ENCODE results near the gene INA. TPM values are rescaled to one million over a fixed set of nuclear protein-coding genes. Genes with fewer than 3 reads are reported as not detected.

INA gene
- total RNA-seq, 1 donor from 2014 or later: not detected

DNA sequence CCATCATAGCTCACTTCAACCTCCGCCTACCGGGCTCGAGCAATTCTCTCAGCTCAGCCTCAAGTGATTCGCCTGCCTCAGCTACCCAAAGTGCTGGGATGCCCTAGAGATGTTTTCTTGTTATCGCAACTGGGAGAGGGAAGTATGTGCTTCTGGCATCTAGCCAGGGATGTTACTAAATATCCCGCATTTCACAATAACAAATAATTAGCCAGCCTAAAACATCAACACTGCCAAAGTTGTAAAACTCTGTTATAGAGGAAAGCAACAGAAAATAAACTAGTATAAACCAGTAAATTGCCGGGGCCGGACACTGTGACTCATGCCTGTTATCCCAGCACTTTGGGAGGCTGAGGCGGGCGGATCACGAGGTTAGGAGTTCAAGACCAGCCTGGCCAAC, 7.2 kb downstream of the INA start:
- Histone ChIP-seq H3K9me3 (ENCODE audit: control insufficient read depth in 3 of 3, low read length in 3 of 3) (no peaks in the 10 kb centered on the region), H3K36me3 (ENCODE audit: control insufficient read depth in 3 of 3, insufficient read depth in 3 of 3, low read length in 3 of 3) (no peaks in the 10 kb centered on the region), H3K27me3 (ENCODE audit: control insufficient read depth in 3 of 3, insufficient read depth in 3 of 3, low read length in 3 of 3) (peaks cover 17 to 35% (median 33%) of the 10 kb centered on the region in 3 donors), H3K4me1 (ENCODE audit: control insufficient read depth in 3 of 3, insufficient read depth in 3 of 3, low read length in 3 of 3) (no peaks in the 10 kb centered on the region), H3K27ac (ENCODE audit: low read depth, low read length) (no peak overlapping the region), H3K9ac (ENCODE audit: low read depth in 1 of 3, low read length in 3 of 3) (no peak overlapping the region), H3K4me3 (ENCODE audit: low read length in 3 of 3) (no peak overlapping the region)

DNA sequence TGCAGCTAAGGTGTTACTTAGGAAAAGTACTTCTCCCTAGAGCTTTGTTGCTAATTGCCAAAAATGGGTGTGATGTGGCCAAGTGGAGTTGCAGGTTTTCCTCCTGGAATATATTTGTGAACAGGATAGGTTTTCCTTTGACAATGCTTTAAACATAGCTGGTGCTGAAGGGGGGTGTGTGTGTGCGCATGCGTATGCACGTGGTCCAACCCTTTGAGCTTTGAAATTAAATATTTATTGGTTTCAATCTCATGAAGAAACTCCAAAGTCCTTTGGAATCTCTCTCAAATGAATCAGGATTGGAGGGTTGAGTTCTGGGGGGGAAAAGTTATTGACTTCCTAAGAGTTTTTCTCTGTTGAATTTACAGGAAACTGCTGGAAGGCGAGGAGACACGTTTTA, 11.1 kb downstream of the INA start:
- Histone ChIP-seq H3K4me1 (ENCODE audit: control insufficient read depth in 3 of 3, insufficient read depth in 3 of 3, low read length in 3 of 3) (no peaks in the 10 kb centered on the region), H3K9me3 (ENCODE audit: control insufficient read depth in 3 of 3, low read length in 3 of 3) (no peaks in the 10 kb centered on the region), H3K27ac (ENCODE audit: low read depth, low read length) (no peak overlapping the region), H3K27me3 (ENCODE audit: control insufficient read depth in 3 of 3, insufficient read depth in 3 of 3, low read length in 3 of 3) (peaks cover 4 to 22% (median 17%) of the 10 kb centered on the region in 3 donors), H3K9ac (ENCODE audit: low read depth in 1 of 3, low read length in 3 of 3) (no peak overlapping the region), H3K4me3 (ENCODE audit: low read length in 3 of 3) (no peak overlapping the region), H3K36me3 (ENCODE audit: control insufficient read depth in 3 of 3, insufficient read depth in 3 of 3, low read length in 3 of 3) (no peaks in the 10 kb centered on the region)

DNA sequence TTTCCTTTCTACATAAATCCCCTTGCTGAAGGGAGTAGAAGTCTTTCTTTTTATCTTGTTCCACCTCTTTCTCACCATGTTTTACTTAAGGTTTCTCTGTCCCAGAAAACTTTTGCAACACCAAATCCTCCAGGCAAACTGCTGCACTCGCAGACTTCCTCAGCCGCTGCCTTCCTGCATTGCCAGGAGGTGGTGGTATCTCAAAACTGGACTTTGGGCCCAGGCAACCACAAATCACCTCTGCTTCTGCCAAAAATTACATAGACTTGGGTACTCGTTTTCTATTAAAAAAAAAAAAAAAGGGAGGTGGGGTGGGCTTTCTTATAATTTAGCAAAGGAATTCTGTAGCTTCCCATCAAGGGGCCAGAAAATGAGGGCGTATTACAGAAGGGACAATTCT, 14.7 kb downstream of the INA start:
- H3K27ac ChIP-seq (ENCODE audit: low read depth, low read length): no peak overlapping the region
- H3K4me3 ChIP-seq (ENCODE audit: low read length in 3 of 3): no peak overlapping the region
- H3K27me3 ChIP-seq (ENCODE audit: control insufficient read depth in 3 of 3, insufficient read depth in 3 of 3, low read length in 3 of 3): peaks cover 4 to 17% (median 17%) of the 10 kb centered on the region in 3 donors
- H3K9me3 ChIP-seq (ENCODE audit: control insufficient read depth in 3 of 3, low read length in 3 of 3): no peaks in the 10 kb centered on the region
- no peaks in the 10 kb centered on the region for H3K4me1 ChIP-seq (ENCODE audit: control insufficient read depth in 3 of 3, insufficient read depth in 3 of 3, low read length in 3 of 3)
- H3K9ac ChIP-seq (ENCODE audit: low read depth in 1 of 3, low read length in 3 of 3): no peak overlapping the region
- H3K36me3 ChIP-seq (ENCODE audit: control insufficient read depth in 3 of 3, insufficient read depth in 3 of 3, low read length in 3 of 3): no peaks in the 10 kb centered on the region

DNA sequence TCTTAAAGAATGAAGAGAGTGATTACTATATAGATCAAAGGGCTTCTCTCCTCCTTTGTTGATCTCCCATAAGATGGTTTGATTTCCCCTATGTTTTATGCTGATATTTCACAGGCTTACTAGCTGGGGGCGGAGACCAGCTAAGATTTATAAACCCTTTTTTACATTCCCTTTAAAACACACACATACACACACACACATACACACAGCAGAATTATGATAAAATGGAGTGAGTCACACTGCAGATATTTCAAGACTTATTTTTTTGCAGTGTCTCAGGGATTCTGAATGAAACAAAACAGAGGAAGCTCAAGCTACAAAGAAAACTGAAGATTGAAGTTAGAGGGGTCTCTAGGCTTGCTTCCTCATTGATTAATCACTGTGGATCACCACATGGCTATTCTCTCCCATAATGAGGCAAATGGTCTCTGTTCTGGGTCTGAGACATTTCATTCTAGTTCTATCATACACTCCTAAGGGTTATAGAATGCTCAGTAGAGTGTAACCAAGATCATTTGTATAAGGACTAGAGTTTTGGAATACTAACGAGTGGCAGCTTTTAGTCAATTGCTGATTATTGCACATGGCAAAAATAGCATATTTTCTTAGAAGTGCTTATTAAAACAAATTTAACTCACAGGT, 18.6 kb downstream of the INA start:
- Histone ChIP-seq H3K36me3 (ENCODE audit: control insufficient read depth in 3 of 3, insufficient read depth in 3 of 3, low read length in 3 of 3) (no peaks in the 10 kb centered on the region), H3K27me3 (ENCODE audit: control insufficient read depth in 3 of 3, insufficient read depth in 3 of 3, low read length in 3 of 3) (no peaks in the 10 kb centered on the region), H3K4me3 (ENCODE audit: low read length in 3 of 3) (no peak overlapping the region), H3K9ac (ENCODE audit: low read depth in 1 of 3, low read length in 3 of 3) (no peak overlapping the region), H3K4me1 (ENCODE audit: control insufficient read depth in 3 of 3, insufficient read depth in 3 of 3, low read length in 3 of 3) (no peaks in the 10 kb centered on the region), H3K27ac (ENCODE audit: low read depth, low read length) (no peak overlapping the region), H3K9me3 (ENCODE audit: control insufficient read depth in 3 of 3, low read length in 3 of 3) (no peaks in the 10 kb centered on the region)

DNA sequence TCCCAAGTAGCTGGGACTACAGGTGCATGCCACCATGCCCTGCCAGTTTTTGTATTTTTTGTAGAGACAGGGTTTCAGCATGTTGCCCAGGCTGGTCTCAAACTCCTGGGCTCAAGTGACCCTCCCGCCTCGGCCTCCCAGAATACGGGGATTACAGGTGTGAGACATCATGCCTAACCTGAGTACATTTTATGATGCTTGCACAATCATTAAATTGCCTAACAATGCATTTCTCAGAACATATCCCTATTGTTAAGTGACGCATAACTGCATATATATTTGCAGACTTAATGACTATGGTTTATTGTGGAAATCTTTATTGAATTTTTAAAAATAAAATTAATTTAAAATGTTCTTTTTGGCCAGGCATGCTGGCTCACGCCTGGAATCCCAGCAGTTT, 30.7 kb downstream of the INA start:
- H3K4me3 ChIP-seq (ENCODE audit: low read length in 3 of 3): no peak overlapping the region

DNA sequence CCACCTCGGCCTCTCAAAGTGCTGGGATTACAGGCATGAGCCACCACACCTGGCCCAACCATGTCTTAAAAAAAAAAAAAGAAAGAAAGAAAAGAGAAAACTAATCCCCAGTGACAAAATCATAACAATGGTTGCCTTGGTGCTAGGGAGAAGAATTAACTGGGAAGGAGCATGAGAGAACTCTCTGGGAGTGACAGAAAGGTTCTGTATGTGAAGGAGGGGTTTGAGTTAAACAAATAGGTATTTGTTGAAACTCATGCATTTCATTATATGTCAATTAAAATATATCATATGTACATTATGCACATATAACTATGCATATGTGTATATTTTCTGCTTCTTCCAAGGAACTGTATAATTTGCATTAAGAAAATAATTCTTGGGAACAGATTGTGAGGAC, 33.3 kb downstream of the INA start:
- Histone ChIP-seq H3K27ac (ENCODE audit: low read depth, low read length) (no peak overlapping the region), H3K4me3 (ENCODE audit: low read length in 3 of 3) (no peak overlapping the region), H3K9ac (ENCODE audit: low read depth in 1 of 3, low read length in 3 of 3) (no peak overlapping the region), H3K36me3 (ENCODE audit: control insufficient read depth in 3 of 3, insufficient read depth in 3 of 3, low read length in 3 of 3) (peaks cover 9 to 17% (median 14%) of the 10 kb centered on the region in 3 donors), H3K4me1 (ENCODE audit: control insufficient read depth in 3 of 3, insufficient read depth in 3 of 3, low read length in 3 of 3) (no peaks in the 10 kb centered on the region), H3K9me3 (ENCODE audit: control insufficient read depth in 3 of 3, low read length in 3 of 3) (no peaks in the 10 kb centered on the region), H3K27me3 (ENCODE audit: control insufficient read depth in 3 of 3, insufficient read depth in 3 of 3, low read length in 3 of 3) (no peaks in the 10 kb centered on the region)

More for the DNA sequence above, 30.7 kb downstream of the INA start:
- Histone ChIP-seq H3K9me3 (ENCODE audit: control insufficient read depth in 3 of 3, low read length in 3 of 3) (no peaks in the 10 kb centered on the region), H3K4me1 (ENCODE audit: control insufficient read depth in 3 of 3, insufficient read depth in 3 of 3, low read length in 3 of 3) (no peaks in the 10 kb centered on the region), H3K27ac (ENCODE audit: low read depth, low read length) (no peak overlapping the region), H3K9ac (ENCODE audit: low read depth in 1 of 3, low read length in 3 of 3) (no peak overlapping the region), H3K27me3 (ENCODE audit: control insufficient read depth in 3 of 3, insufficient read depth in 3 of 3, low read length in 3 of 3) (no peaks in the 10 kb centered on the region), H3K36me3 (ENCODE audit: control insufficient read depth in 3 of 3, insufficient read depth in 3 of 3, low read length in 3 of 3) (peaks cover 9 to 13% (median 12%) of the 10 kb centered on the region in 3 donors)

DNA sequence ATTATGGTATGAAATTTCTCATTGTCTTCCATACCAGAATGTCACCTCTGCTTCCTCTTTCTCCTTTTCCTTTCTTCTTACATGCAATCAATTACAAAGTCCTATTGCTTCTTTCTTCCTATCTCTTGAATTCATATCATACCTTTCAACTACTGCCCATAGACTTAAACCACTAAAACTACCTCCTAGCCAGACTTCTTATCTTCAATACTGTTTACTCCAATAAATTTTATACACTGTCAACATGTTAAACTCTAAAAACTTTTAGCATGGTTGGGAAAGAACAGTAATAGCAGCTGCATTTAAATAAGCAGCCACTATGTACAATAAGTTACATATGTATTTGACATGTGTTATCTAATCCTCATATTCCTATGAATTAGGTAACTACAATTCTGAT, 39.1 kb downstream of the INA start:
- Histone ChIP-seq H3K4me3 (ENCODE audit: low read length in 3 of 3) (no peak overlapping the region), H3K9me3 (ENCODE audit: control insufficient read depth in 3 of 3, low read length in 3 of 3) (no peaks in the 10 kb centered on the region), H3K9ac (ENCODE audit: low read depth in 1 of 3, low read length in 3 of 3) (no peak overlapping the region), H3K27me3 (ENCODE audit: control insufficient read depth in 3 of 3, insufficient read depth in 3 of 3, low read length in 3 of 3) (no peaks in the 10 kb centered on the region), H3K27ac (ENCODE audit: low read depth, low read length) (no peak overlapping the region), H3K4me1 (ENCODE audit: control insufficient read depth in 3 of 3, insufficient read depth in 3 of 3, low read length in 3 of 3) (no peaks in the 10 kb centered on the region), H3K36me3 (ENCODE audit: control insufficient read depth in 3 of 3, insufficient read depth in 3 of 3, low read length in 3 of 3) (peaks cover 8 to 10% (median 9%) of the 10 kb centered on the region in 3 donors)

DNA sequence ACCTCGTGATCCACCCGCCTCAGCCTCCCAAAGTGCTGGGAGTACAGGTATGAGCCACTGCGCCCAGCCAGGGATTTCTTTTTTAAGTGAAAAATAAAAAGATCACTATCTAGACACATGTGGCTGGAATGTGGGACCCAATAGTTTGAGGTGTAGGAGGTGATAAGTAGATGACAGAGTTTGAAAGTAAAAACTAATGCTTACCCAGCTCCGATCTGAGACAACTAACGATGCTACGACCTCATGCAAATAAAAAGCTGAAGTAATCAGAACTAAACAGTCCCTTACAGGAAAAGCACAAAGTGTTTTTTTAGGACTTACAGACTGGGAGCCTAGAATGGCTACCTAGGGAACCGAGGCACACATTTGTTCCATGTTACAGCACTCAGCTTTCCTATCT, 51.0 kb downstream of the INA start:
- Histone ChIP-seq H3K9ac (ENCODE audit: low read depth in 1 of 3, low read length in 3 of 3) (no peak overlapping the region), H3K36me3 (ENCODE audit: control insufficient read depth in 3 of 3, insufficient read depth in 3 of 3, low read length in 3 of 3) (peaks cover 0 to 13% (median 13%) of the 10 kb centered on the region in 3 donors), H3K4me1 (ENCODE audit: control insufficient read depth in 3 of 3, insufficient read depth in 3 of 3, low read length in 3 of 3) (no peaks in the 10 kb centered on the region)

DNA sequence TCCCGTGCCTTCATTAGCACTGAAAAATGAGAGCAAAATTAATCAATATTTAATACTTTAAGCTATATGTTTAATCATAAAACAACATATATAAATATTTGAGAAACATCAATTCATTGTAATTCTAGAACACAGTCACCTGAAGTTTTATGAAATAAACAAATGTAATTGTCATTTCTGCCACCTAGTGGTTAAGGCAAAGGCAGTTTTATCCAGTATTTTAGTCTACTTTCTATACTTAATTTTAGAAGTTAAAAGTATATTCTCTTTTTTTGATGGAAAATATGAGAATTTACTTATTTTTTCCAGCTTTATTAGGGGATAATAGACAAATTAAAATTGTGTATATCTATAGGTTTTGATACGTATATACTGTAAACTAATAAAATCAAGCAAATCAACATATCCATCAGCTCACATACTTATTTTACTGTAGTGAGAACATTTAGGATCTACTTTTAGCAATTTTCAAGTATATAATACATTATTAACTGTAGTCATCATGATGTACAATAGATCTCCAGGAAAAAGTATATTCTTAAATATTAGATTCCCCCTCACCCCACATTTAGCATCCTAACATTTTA, 57.1 kb downstream of the INA start:
- Histone ChIP-seq H3K4me3 (ENCODE audit: low read length in 3 of 3) (no peak overlapping the region), H3K27me3 (ENCODE audit: control insufficient read depth in 3 of 3, insufficient read depth in 3 of 3, low read length in 3 of 3) (no peaks in the 10 kb centered on the region), H3K27ac (ENCODE audit: low read depth, low read length) (no peak overlapping the region), H3K36me3 (ENCODE audit: control insufficient read depth in 3 of 3, insufficient read depth in 3 of 3, low read length in 3 of 3) (peaks cover 8 to 12% (median 9%) of the 10 kb centered on the region in 3 donors), H3K9me3 (ENCODE audit: control insufficient read depth in 3 of 3, low read length in 3 of 3) (no peaks in the 10 kb centered on the region), H3K4me1 (ENCODE audit: control insufficient read depth in 3 of 3, insufficient read depth in 3 of 3, low read length in 3 of 3) (no peaks in the 10 kb centered on the region), H3K9ac (ENCODE audit: low read depth in 1 of 3, low read length in 3 of 3) (no peak overlapping the region)

More for the DNA sequence above, 51.0 kb downstream of the INA start:
- no peak overlapping the region for H3K27ac ChIP-seq (ENCODE audit: low read depth, low read length)
- no peak overlapping the region for H3K4me3 ChIP-seq (ENCODE audit: low read length in 3 of 3)
- H3K9me3 ChIP-seq (ENCODE audit: control insufficient read depth in 3 of 3, low read length in 3 of 3): no peaks in the 10 kb centered on the region
- no peaks in the 10 kb centered on the region for H3K27me3 ChIP-seq (ENCODE audit: control insufficient read depth in 3 of 3, insufficient read depth in 3 of 3, low read length in 3 of 3)

DNA sequence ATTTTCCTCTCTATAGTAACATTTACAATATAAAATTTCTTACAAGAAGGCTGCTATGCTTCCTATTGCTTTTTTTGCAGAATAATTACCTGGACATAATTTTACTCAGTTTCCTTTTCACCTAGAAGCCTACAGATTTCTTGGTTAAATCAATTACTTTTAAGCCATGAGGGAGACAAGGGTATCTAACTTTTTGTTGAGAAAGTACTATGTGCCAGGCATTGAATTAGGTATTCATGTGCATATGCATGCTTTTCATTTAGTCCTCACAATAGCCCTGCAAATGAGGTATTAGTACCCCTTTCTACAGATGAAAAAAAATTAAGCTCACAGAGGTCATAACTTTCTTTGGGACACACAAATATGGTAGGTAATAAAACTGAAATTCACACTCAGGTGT, 57.6 kb downstream of the INA start:
- H3K4me3 ChIP-seq (ENCODE audit: low read length in 3 of 3): no peak overlapping the region
- H3K27me3 ChIP-seq (ENCODE audit: control insufficient read depth in 3 of 3, insufficient read depth in 3 of 3, low read length in 3 of 3): no peaks in the 10 kb centered on the region
- H3K9me3 ChIP-seq (ENCODE audit: control insufficient read depth in 3 of 3, low read length in 3 of 3): no peaks in the 10 kb centered on the region
- no peaks in the 10 kb centered on the region for H3K4me1 ChIP-seq (ENCODE audit: control insufficient read depth in 3 of 3, insufficient read depth in 3 of 3, low read length in 3 of 3)
- no peak overlapping the region for H3K9ac ChIP-seq (ENCODE audit: low read depth in 1 of 3, low read length in 3 of 3)
- peaks cover 11 to 15% (median 14%) of the 10 kb centered on the region in 3 donors for H3K36me3 ChIP-seq (ENCODE audit: control insufficient read depth in 3 of 3, insufficient read depth in 3 of 3, low read length in 3 of 3)
- no peak overlapping the region for H3K27ac ChIP-seq (ENCODE audit: low read depth, low read length)

Measured in skeletal muscle tissue (tissue), 4 donors.